Activated CD4-positive, alpha-beta T cell treated with anti-CD3 and anti-CD28 coated beads for 36 hours (primary cell): ENCODE measurements around the gene VPS9D1. TPM values are rescaled to one million over a fixed set of nuclear protein-coding genes. Genes with fewer than 3 reads are reported as not detected.
"Not testable (repeated sequence)": the region's sequence is repeated elsewhere in the genome, so short reads cannot be mapped to it uniquely, and the experiment has no call there.

Experiments
- ATAC-seq: fragments of 200-7000 bp; cut with Tn5 transposase; one replicate; pipeline ENCODE4 v1.10.0; 2021; ENCODE audit warnings: mild to moderate bottlenecking, moderate library complexity
- CTCF ChIA-PET: fragments of 350-600 bp; sonication (Branson Sonifier 250); formaldehyde crosslinking; loops from one replicate; lab custom pipeline; 2021; ENCODE audit warnings: antibody characterized with exemption; lab: Charles Lee
- POLR2A ChIA-PET: fragments of 350-600 bp; sonication (Branson Sonifier 250); formaldehyde crosslinking; loops from one replicate; lab custom pipeline; 2021; ENCODE audit warnings: antibody characterized with exemption, inconsistent platforms; lab: Charles Lee
- DNase-seq: peaks from one replicate; pipeline ENCODE4 v3.0.0-alpha.2; 2020
- H3K27ac Mint-ChIP-seq: one replicate; pipeline ENCODE4 v1.8.0; 2021; ENCODE audit warnings: mixed read lengths
- H3K27me3 Mint-ChIP-seq: one replicate; pipeline ENCODE4 v1.8.0; 2021; ENCODE audit warnings: mixed read lengths
- H3K36me3 Mint-ChIP-seq: one replicate; pipeline ENCODE4 v1.8.0; 2021; ENCODE audit warnings: low read depth, mixed read lengths
- H3K4me1 Mint-ChIP-seq: one replicate; pipeline ENCODE4 v1.8.0; 2021; ENCODE audit warnings: mixed read lengths
- H3K4me3 Mint-ChIP-seq: one replicate; pipeline ENCODE4 v1.8.0; 2021; ENCODE audit warnings: mild to moderate bottlenecking, moderate library complexity, mixed read lengths
- H3K9me3 Mint-ChIP-seq: one replicate; pipeline ENCODE4 v1.8.0; 2021; ENCODE audit warnings: low read depth, mixed read lengths
- intact Hi-C, 2 experiments: fragments of 100-400 bp; cut with DNase I in 1 of 2; cut with micrococcal nuclease in 1 of 2; formaldehyde crosslinking; loops; one replicate each; pipeline versions ENCODE4 v1.14.2 to v1.15.1; 2022 to 2024; cut with DNase I, micrococcal nuclease
- total RNA-seq, 2 experiments: library from RNA; stranded (reverse); gene quantifications; one replicate each; pipeline ENCODE4 v1.2.3, GENCODE V29; 2021

Gene VPS9D1
- total RNA-seq, 2 experiments from 2014 or later = 2.0 to 2.6 TPM

- Mint-ChIP-seq H3K4me3 (no peak overlapping the region), H3K36me3 (no peaks in the 10 kb centered on the region), H3K4me1 (peaks cover 3% of the 10 kb centered on the region), H3K9me3 (no peaks in the 10 kb centered on the region), H3K27ac (no peak overlapping the region), H3K27me3 (no peaks in the 10 kb centered on the region)
- intact Hi-C loops = no loop called here
- ChIA-PET POLR2A (interaction anchor here (1.2 kb wide), 1 partner anchor 16 kb away, joined by 5 read pairs; no protein-coding TSS in a partner anchor), CTCF (interaction anchor here (1.0 kb wide), 1 partner anchor 53 kb away, joined by 3 read pairs; no protein-coding TSS in a partner anchor)
- no peak for DNase-seq
- no peak for ATAC-seq
Measured at GRCh38 chr16:89708481-89708931, 12.2 kb downstream of the VPS9D1 start.

GRCh38 chr16:89707695-89708094, 13.0 kb downstream of the VPS9D1 start:
- POLR2A ChIA-PET = interaction anchor here (1.2 kb wide), 1 partner anchor 17 kb away, joined by 5 read pairs; no protein-coding TSS in a partner anchor
- no peak for ATAC-seq
- Mint-ChIP-seq H3K9me3 (no peaks in the 10 kb centered on the region), H3K27me3 (no peaks in the 10 kb centered on the region), H3K4me1 (peaks cover 3% of the 10 kb centered on the region), H3K4me3 (no peak overlapping the region), H3K27ac (no peak overlapping the region), H3K36me3 (no peaks in the 10 kb centered on the region)
- CTCF ChIA-PET = interaction anchor here (1.0 to 3.5 kb wide), 3 partner anchors 8 to 153 kb away, joined by 7 to 31 read pairs (median 25); no protein-coding TSS in a partner anchor
- no peak for DNase-seq
- intact Hi-C loops = loop anchor here in 1 of 2 experiments (2.0 kb wide), 1 partner anchor 83 kb away; no protein-coding TSS in a partner anchor

- intact Hi-C loops = loop anchor here (1.0 to 2.0 kb wide), 3 partner anchors 84 to 155 kb away; no protein-coding TSS in a partner anchor
- POLR2A ChIA-PET = interaction anchor here (1.2 to 1.3 kb wide), 2 partner anchors 154 to 157 kb away, joined by 5 to 6 read pairs; no protein-coding TSS in a partner anchor
- H3K27ac Mint-ChIP-seq = no peak overlapping the region
- no peak for ATAC-seq
- H3K36me3 Mint-ChIP-seq = no peaks in the 10 kb centered on the region
- DNase-seq = no peak
- H3K4me1 Mint-ChIP-seq = peaks cover 10% of the 10 kb centered on the region
- no peaks in the 10 kb centered on the region for H3K9me3 Mint-ChIP-seq
- H3K4me3 Mint-ChIP-seq = no peak overlapping the region
- CTCF ChIA-PET = interaction anchor here (0.6 to 3.5 kb wide), 21 partner anchors 9 to 203 kb away, joined by 3 to 31 read pairs (median 6); partner anchors contain the start of gene VPS9D1
- H3K27me3 Mint-ChIP-seq = no peaks in the 10 kb centered on the region
Measured at GRCh38 chr16:89706518-89707260, 14.0 kb downstream of the VPS9D1 start.

- H3K9me3 Mint-ChIP-seq = no peaks in the 10 kb centered on the region
- no peaks in the 10 kb centered on the region for H3K27me3 Mint-ChIP-seq
- no peaks in the 10 kb centered on the region for H3K36me3 Mint-ChIP-seq
- ATAC-seq = no peak
- no peak overlapping the region for H3K27ac Mint-ChIP-seq
- no peak for DNase-seq
- no peak overlapping the region for H3K4me3 Mint-ChIP-seq
- H3K4me1 Mint-ChIP-seq = peaks cover 11% of the 10 kb centered on the region
- ChIA-PET POLR2A (no interaction called here), CTCF (interaction anchor here (0.8 to 3.5 kb wide), 8 partner anchors 10 to 159 kb away, joined by 4 to 31 read pairs (median 10); no protein-coding TSS in a partner anchor)
- intact Hi-C loops = no loop called here
Measured at GRCh38 chr16:89705006-89705405, 15.7 kb downstream of the VPS9D1 start.

GRCh38 chr16:89704281-89704680, 16.4 kb downstream of the VPS9D1 start:
- intact Hi-C loops = loop anchor here (5.0 kb wide), 2 partner anchors 47 to 318 kb away; partner anchors contain the start of genes CHMP1A (in 1 of the 2) and SPATA33 (in 1 of the 2)
- DNase-seq = no peak
- H3K27ac Mint-ChIP-seq = no peak overlapping the region
- no peaks in the 10 kb centered on the region for H3K9me3 Mint-ChIP-seq
- ChIA-PET CTCF (interaction anchor here (0.9 to 2.5 kb wide), 3 partner anchors 19 to 206 kb away, joined by 5 to 12 read pairs (median 9); no protein-coding TSS in a partner anchor), POLR2A (no interaction called here)
- ATAC-seq = no peak
- no peaks in the 10 kb centered on the region for H3K27me3 Mint-ChIP-seq
- no peak overlapping the region for H3K4me3 Mint-ChIP-seq
- H3K4me1 Mint-ChIP-seq = peaks cover 15% of the 10 kb centered on the region
- H3K36me3 Mint-ChIP-seq = no peaks in the 10 kb centered on the region

- ATAC-seq = peak; percentile 82
- CTCF ChIA-PET = interaction anchor here (0.5 to 3.5 kb wide), 14 partner anchors 9 to 368 kb away, joined by 3 to 15 read pairs (median 4); partner anchors contain the start of gene CDK10
Measured at GRCh38 chr16:89701425-89702406, 19.0 kb downstream of the VPS9D1 start, which contains the start of gene SPATA2L. Gene SPATA2L, minus strand, starts transcription at chr16:89701705. Its CDS starts 473 bp downstream, at chr16:89701232.

GRCh38 chr16:89700649-89701424, 19.9 kb downstream of the VPS9D1 start:
- intact Hi-C loops = loop anchor here (1.0 to 5.0 kb wide), 17 partner anchors 14 to 844 kb away; partner anchors contain the start of genes CDK10 (in 2 of the 2), CHMP1A (in 2 of the 2), SPATA33 (in 2 of the 2) and FANCA (in 1 of the 2)
- ChIA-PET CTCF (interaction anchor here (0.6 to 3.5 kb wide), 25 partner anchors 10 to 271 kb away, joined by 3 to 15 read pairs (median 4); partner anchors contain the start of genes CDK10, CHMP1A, CPNE7 and SPATA33), POLR2A (interaction anchor here (0.6 to 1.2 kb wide), 3 partner anchors 10 to 696 kb away, joined by 3 to 4 read pairs (median 4); partner anchors contain the start of gene CDK10)
- no peaks in the 10 kb centered on the region for H3K27me3 Mint-ChIP-seq
- H3K9me3 Mint-ChIP-seq = no peaks in the 10 kb centered on the region
- peak overlapping the region; percentile 25 for H3K27ac Mint-ChIP-seq
- ATAC-seq = peak; percentile 39
- DNase-seq = peak; percentile 81
- peak overlapping the region; percentile 71 for H3K4me3 Mint-ChIP-seq
- H3K4me1 Mint-ChIP-seq = peaks cover 13% of the 10 kb centered on the region
- peaks cover 4% of the 10 kb centered on the region for H3K36me3 Mint-ChIP-seq

More at GRCh38 chr16:89701425-89702406, 19.0 kb downstream of the VPS9D1 start, which contains the start of gene SPATA2L:
- H3K27me3 Mint-ChIP-seq = no peaks in the 10 kb centered on the region
- peak; percentile 99 for DNase-seq
- no peaks in the 10 kb centered on the region for H3K9me3 Mint-ChIP-seq
- H3K36me3 Mint-ChIP-seq = peaks cover 4% of the 10 kb centered on the region
- peaks cover 15% of the 10 kb centered on the region for H3K4me1 Mint-ChIP-seq
- peak within 1 kb of the TSS; percentile 72 for H3K27ac Mint-ChIP-seq
- peak within 1 kb of the TSS; percentile 71 for H3K4me3 Mint-ChIP-seq
- intact Hi-C loops = loop anchor here (1.0 to 5.0 kb wide), 16 partner anchors 10 to 845 kb away; partner anchors contain the start of genes CHMP1A (in 2 of the 2), SPATA33 (in 2 of the 2), CDK10 (in 1 of the 2) and FANCA (in 1 of the 2)
- POLR2A ChIA-PET = no interaction called here

- no peaks in the 10 kb centered on the region for H3K9me3 Mint-ChIP-seq
- peak overlapping the region; percentile 25 for H3K27ac Mint-ChIP-seq
- H3K36me3 Mint-ChIP-seq = peaks cover 4% of the 10 kb centered on the region
- intact Hi-C loops = loop anchor here (1.0 to 5.0 kb wide), 10 partner anchors 13 to 843 kb away; partner anchors contain the start of genes CDK10 (in 2 of the 2), CHMP1A (in 1 of the 2), GALNS (in 1 of the 2) and MC1R (in 1 of the 2)
- ATAC-seq = peak; percentile 21
- H3K4me3 Mint-ChIP-seq = peak overlapping the region; percentile 71
- peak; percentile 99 for DNase-seq
- CTCF ChIA-PET = interaction anchor here (0.6 to 3.5 kb wide), 26 partner anchors 11 to 272 kb away, joined by 3 to 15 read pairs (median 4); partner anchors contain the start of genes CDK10, CHMP1A, CPNE7 and SPATA33
- peaks cover 13% of the 10 kb centered on the region for H3K4me1 Mint-ChIP-seq
- H3K27me3 Mint-ChIP-seq = no peaks in the 10 kb centered on the region
- POLR2A ChIA-PET = interaction anchor here (0.6 to 1.2 kb wide), 5 partner anchors 10 to 696 kb away, joined by 3 to 7 read pairs (median 4); partner anchors contain the start of gene CDK10
Measured at GRCh38 chr16:89700100-89700648, 20.5 kb downstream of the VPS9D1 start.

- peak; percentile 11 for DNase-seq
- POLR2A ChIA-PET = interaction anchor here (0.6 to 1.2 kb wide), 5 partner anchors 11 to 172 kb away, joined by 3 to 7 read pairs (median 4); partner anchors contain the start of gene CDK10
- CTCF ChIA-PET = interaction anchor here (0.6 to 3.5 kb wide), 20 partner anchors 10 to 460 kb away, joined by 3 to 15 read pairs (median 4); partner anchors contain the start of genes CDK10, CPNE7, MC1R and TCF25
- H3K9me3 Mint-ChIP-seq, H3K27ac Mint-ChIP-seq, H3K27me3 Mint-ChIP-seq, ATAC-seq, H3K36me3 Mint-ChIP-seq: not testable (repeated sequence)
- H3K4me3 Mint-ChIP-seq = peak overlapping the region; percentile 71
- H3K4me1 Mint-ChIP-seq = peaks cover 13% of the 10 kb centered on the region
- intact Hi-C loops = loop anchor here (1.0 to 5.0 kb wide), 10 partner anchors 13 to 843 kb away; partner anchors contain the start of genes CDK10 (in 2 of the 2), CHMP1A (in 1 of the 2), GALNS (in 1 of the 2) and MC1R (in 1 of the 2)
Measured at GRCh38 chr16:89699629-89700099, 21.0 kb downstream of the VPS9D1 start.
